Panc1 (cell line): ENCODE results near the gene SLC12A3. TPM values are rescaled to one million over a fixed set of nuclear protein-coding genes. Genes with fewer than 3 reads are reported as not detected.

Source experiments
- ATAC-seq: fragments of 200-7000 bp; cut with Tn5 transposase; 2 replicates; pipeline ENCODE4 v1.9.1; 2020; ENCODE audit warnings: mild to moderate bottlenecking, moderate library complexity
- BruUV-seq: library from RNA; stranded (reverse); fragments of 400-500 nt; replicated peaks from 2 replicates; lab custom pipeline; 2021; lab: Mats Ljungman, UMichigan
- CTCF ChIA-PET: fragments of 300-600 bp; sonication (Branson Sonifier 250); formaldehyde crosslinking; loops from one replicate; lab custom pipeline; 2022; ENCODE audit warnings: antibody characterized with exemption; lab: Charles Lee
- POLR2A ChIA-PET: fragments of 300-600 bp; sonication (Branson Sonifier 250); formaldehyde crosslinking; loops from one replicate; lab custom pipeline; 2022; ENCODE audit warnings: antibody characterized with exemption; lab: Charles Lee
- DNase-seq: peaks from one replicate; pipeline ENCODE4 v3.0.0-alpha.2; 2010; ENCODE audit warnings: low read depth, low spot score
- H3K27ac ChIP-seq: 2 replicates; pipeline ENCODE4 v1.5.1; 2011; ENCODE audit warnings: mild to moderate bottlenecking, low read length, inconsistent platforms
- H3K27me3 ChIP-seq: fragments of 200-500 bp; sonication (Bioruptor generic); 2 replicates; pipeline ENCODE4 v1.6.0; 2014; ENCODE audit warnings: low read length, inconsistent platforms; ENCODE audit not compliant: control insufficient read depth, insufficient read depth
- H3K36me3 ChIP-seq: fragments of 200-500 bp; sonication (Bioruptor generic); 2 replicates; pipeline ENCODE4 v1.5.1; 2014; ENCODE audit warnings: inconsistent platforms, mild to moderate bottlenecking, low read length, moderate library complexity; ENCODE audit not compliant: control insufficient read depth, insufficient read depth
- H3K4me1 ChIP-seq: 2 replicates; pipeline ENCODE4 v1.5.1; 2011; ENCODE audit warnings: inconsistent platforms, mild to moderate bottlenecking, low read length, moderate library complexity; ENCODE audit not compliant: control insufficient read depth, insufficient read depth
- H3K4me3 ChIP-seq, 2 experiments: 2 replicates each; pipeline ENCODE4 v1.5.1; 2011 to 2012; ENCODE audit warnings: low read depth in 2 of 2, low read length in 2 of 2, mild to moderate bottlenecking in 2 of 2, inconsistent platforms in 1 of 2, moderate library complexity in 1 of 2
- H3K9me3 ChIP-seq: fragments of 200-500 bp; sonication (Bioruptor generic); 2 replicates; pipeline ENCODE4 v1.5.1; 2014; ENCODE audit warnings: low read depth, mild to moderate bottlenecking, inconsistent platforms, low read length, moderate library complexity; ENCODE audit not compliant: control insufficient read depth, insufficient read depth
- CTCF ChIP-seq: fragments of 450-650 bp; IDR thresholded peaks from 2 replicates; pipeline ENCODE4 v1.5.1; 2017; ENCODE audit warnings: mild to moderate bottlenecking
- POLR2AphosphoS5 ChIP-seq: IDR thresholded peaks from 2 replicates; pipeline ENCODE4 v1.6.1; 2012; ENCODE audit warnings: mild to moderate bottlenecking, low read depth, low read length, moderate library complexity
- REST ChIP-seq, 2 experiments: IDR thresholded peaks; 2 replicates each; pipeline ENCODE4 v1.6.1; 2011 to 2012; ENCODE audit warnings: low read depth in 2 of 2, control low read depth in 1 of 2, low read length in 1 of 2, mild to moderate bottlenecking in 1 of 2, moderate library complexity in 1 of 2; ENCODE audit not compliant: insufficient read depth in 1 of 2
- SIN3A ChIP-seq: IDR thresholded peaks from 2 replicates; pipeline ENCODE4 v1.6.1; 2012; ENCODE audit warnings: low read depth, mild to moderate bottlenecking, low read length, moderate library complexity, borderline replicate concordance; ENCODE audit not compliant: insufficient read depth
- TCF7L2 ChIP-seq: IDR thresholded peaks from 2 replicates; pipeline ENCODE4 v1.6.1; 2011; ENCODE audit warnings: mild to moderate bottlenecking, low read depth, low read length, inconsistent platforms
- in situ Hi-C: cut with HindIII; loops from 2 replicates; pipeline ENCODE4 v1.10.0; 2016; ENCODE audit warnings: low sequenced_read_pairs, low pct_unique_long_range_greater_than_20kb
- intact Hi-C: fragments of 100-400 bp; cut with micrococcal nuclease; formaldehyde crosslinking; loops from one replicate; pipeline ENCODE4 v1.10.0; 2022; ENCODE audit not compliant: unreplicated experiment
- total RNA-seq: library from RNA; stranded (reverse); gene quantifications from one replicate; pipeline ENCODE4 v1.2.1, GENCODE V29; 2021; ENCODE audit not compliant: unreplicated experiment

The SLC12A3 gene
- total RNA-seq, 1 experiment from 2014 or later = 0.15 TPM

- Histone ChIP-seq H3K36me3 (peaks cover 35% of the 10 kb centered on the region), H3K27me3 (no peaks in the 10 kb centered on the region), H3K4me1 (no peaks in the 10 kb centered on the region; the same call in none of the 2 replicates), H3K4me3 (no peak overlapping the region), H3K9me3 (no peaks in the 10 kb centered on the region), H3K27ac (peak overlapping the region; percentile 44; the same call in 1 of the 2 replicates)
- ATAC-seq (no peak), DNase-seq (no peak)
- TF ChIP-seq TCF7L2 (no peak), CTCF (no peak), POLR2AphosphoS5 (no peak), REST (IDR thresholded peaks at IDR 0.05; ENCODE audit: insufficient read depth in 1 of 2, low read depth in 2 of 2, low read length in 1 of 2) (no peak), SIN3A (no peak)
- BruUV-seq = no TSS peak
- in situ Hi-C loops (no loop called here), intact Hi-C loops (loop anchor here (10.0 kb wide), 1 partner anchor 62 kb away; no protein-coding TSS in a partner anchor)
- ChIA-PET POLR2A (no interaction called here), CTCF (no interaction called here)
Observed at GRCh38 chr16:56936950-56937349, 71.9 kb downstream of the SLC12A3 start.

- DNase-seq = no peak
- ATAC-seq = no peak
- ChIA-PET POLR2A (interaction anchor here (0.7 kb wide), 1 partner anchor 815 kb away, joined by 8 read pairs; no protein-coding TSS in a partner anchor), CTCF (no interaction called here)
- intact Hi-C loops (loop anchor here (10.0 kb wide), 1 partner anchor 64 kb away; no protein-coding TSS in a partner anchor), in situ Hi-C loops (no loop called here)
- BruUV-seq = no TSS peak
- H3K27me3 ChIP-seq = no peaks in the 10 kb centered on the region
- no peaks in the 10 kb centered on the region for H3K9me3 ChIP-seq
- TF ChIP-seq CTCF = no peak
- no peak for TF ChIP-seq SIN3A
- no peak for TF ChIP-seq TCF7L2
- TF ChIP-seq REST (IDR thresholded peaks at IDR 0.05; ENCODE audit: insufficient read depth in 1 of 2, low read depth in 2 of 2, low read length in 1 of 2) = no peak
- no peak for TF ChIP-seq POLR2AphosphoS5
- H3K27ac ChIP-seq = no peak overlapping the region
- H3K36me3 ChIP-seq = peaks cover 33% of the 10 kb centered on the region
- no peaks in the 10 kb centered on the region; the same call in 1 of the 2 replicates for H3K4me1 ChIP-seq
- H3K4me3 ChIP-seq = no peak overlapping the region
Observed at GRCh38 chr16:56938664-56939513, 73.9 kb downstream of the SLC12A3 start.
